Lung (tissue), 12 donors: ENCODE data around the gene DARS1. TPM values are rescaled to one million over a fixed set of nuclear protein-coding genes. Genes with fewer than 3 reads are reported as not detected.

Source experiments
- ATAC-seq: fragments of 200-7000 bp; cut with Tn5 transposase; one replicate; pipeline ENCODE4 v1.9.1; 2020; ENCODE audit warnings: moderate number of reproducible peaks; ENCODE audit not compliant: insufficient read depth, low FRiP score
- DNase-seq, 3 donors: peaks; one replicate each; pipeline ENCODE4 v3.0.0-alpha.2; 2013 to 2017
- H3K27ac ChIP-seq, 2 donors: one replicate each; pipeline ENCODE4 v1.5.1; 2013; ENCODE audit warnings: mild to moderate bottlenecking in 2 of 2, moderate library complexity in 2 of 2, control low read depth in 1 of 2, inconsistent platforms in 1 of 2, low read depth in 1 of 2, low read length in 1 of 2
- H3K27me3 ChIP-seq, 3 donors: one replicate each; pipeline ENCODE4 v1.5.1; 2013; ENCODE audit warnings: low read length in 2 of 3; ENCODE audit not compliant: control insufficient read depth in 3 of 3, insufficient read depth in 3 of 3
- H3K36me3 ChIP-seq, 4 donors: one replicate each; pipeline ENCODE4 v1.5.1; 2013; ENCODE audit warnings: low read length in 4 of 4, mild to moderate bottlenecking in 1 of 4, moderate library complexity in 1 of 4; ENCODE audit not compliant: control insufficient read depth in 4 of 4, insufficient read depth in 4 of 4
- H3K4me1 ChIP-seq, 5 donors: one replicate each; pipeline ENCODE4 v1.5.1; 2013; ENCODE audit warnings: low read length in 5 of 5, mild to moderate bottlenecking in 2 of 5, moderate library complexity in 1 of 5; ENCODE audit not compliant: control insufficient read depth in 5 of 5, insufficient read depth in 5 of 5
- H3K4me3 ChIP-seq: one replicate; pipeline ENCODE4 v1.5.1; 2013; ENCODE audit warnings: mild to moderate bottlenecking, control low read depth, moderate library complexity
- H3K9ac ChIP-seq, 2 donors: one replicate each; pipeline ENCODE4 v1.5.1; 2013; ENCODE audit warnings: low read length in 2 of 2, control low read depth in 1 of 2; ENCODE audit not compliant: insufficient read depth in 1 of 2
- H3K9me3 ChIP-seq, 4 donors: one replicate each; pipeline ENCODE4 v1.5.1; 2013; ENCODE audit warnings: low read length in 3 of 4, mild to moderate bottlenecking in 1 of 4, moderate library complexity in 1 of 4; ENCODE audit not compliant: control insufficient read depth in 4 of 4, insufficient read depth in 3 of 4
- CTCF ChIP-seq: IDR thresholded peaks from 2 replicates; pipeline ENCODE4 v1.5.1; 2012; ENCODE audit warnings: mild to moderate bottlenecking; ENCODE audit errors: control extremely low read depth, extremely low read depth
- WGBS, 2 donors: extraction: QIAGEN DNeasy Blood & Tissue Kit; methylation state at CpG; one replicate each; pipeline ENCODE4 v1.1.7; 2013; 5-methylcytosine and 5-hydroxymethylcytosine counted together
- polyA plus RNA-seq, 2 donors: library from polyadenylated mRNA; stranded (reverse); fragments of 200-250 nt; gene quantifications; one replicate each; pipeline ENCODE4 v1.2.1, GENCODE V29; 2013
- total RNA-seq, 2 donors: library from RNA; depleted of rRNA in 1 of 2; stranded (reverse); fragments of >200 nt in 1 of 2; gene quantifications; one replicate each; pipeline ENCODE4 v1.2.1, GENCODE V29; 2014 to 2021
- donor health status: control.
- donor health status: control.
- donor health status: Bipolar disorder and iron deficiency.
- donor health status: healthy.
- donor health status: DM: yes; HTN: yes; CAD: no.

Gene DARS1
- total and polyA plus RNA-seq, 4 donors, result 47.2 to 77.9 (median 58.7) TPM

GRCh38 chr2:136028001-136028400, 42.6 kb upstream of the DARS1 start:
- Histone ChIP-seq H3K27me3 (no peaks in the 10 kb centered on the region), H3K4me3 (no peak overlapping the region), H3K4me1 (peaks cover 0 to 15% (median 5%) of the 10 kb centered on the region in 5 donors), H3K36me3 (no peaks in the 10 kb centered on the region), H3K9ac (no peak overlapping the region), H3K27ac (no peak overlapping the region), H3K9me3 (no peaks in the 10 kb centered on the region)
- ATAC-seq (no peak), DNase-seq (no peak)
- WGBS, 2 donors, result 97% methylated on average over 9 of the region's 9 CpGs
- TF ChIP-seq CTCF, result no peak

- TF ChIP-seq CTCF, result no peak
- no peak overlapping the region for H3K9ac ChIP-seq
- no peak overlapping the region for H3K4me3 ChIP-seq
- H3K9me3 ChIP-seq, result no peaks in the 10 kb centered on the region
- WGBS, 2 donors, result 88 to 93% methylated on average over 7 of the region's 7 CpGs
- H3K27ac ChIP-seq, result no peak overlapping the region
- peak in 1 of 3 donors; percentile 34 for DNase-seq
- no peaks in the 10 kb centered on the region for H3K27me3 ChIP-seq
- no peak for ATAC-seq
- H3K36me3 ChIP-seq, result no peaks in the 10 kb centered on the region
- peaks cover 0 to 15% (median 5%) of the 10 kb centered on the region in 5 donors for H3K4me1 ChIP-seq
These were observed 41.7 kb upstream of the DARS1 start for GRCh38 chr2:136027112-136027511.

- Histone ChIP-seq H3K9ac (no peak overlapping the region), H3K27me3 (no peaks in the 10 kb centered on the region), H3K9me3 (no peaks in the 10 kb centered on the region), H3K27ac (no peak overlapping the region), H3K4me1 (peaks cover 0 to 10% (median 5%) of the 10 kb centered on the region in 5 donors), H3K4me3 (no peak overlapping the region), H3K36me3 (no peaks in the 10 kb centered on the region)
- DNase-seq (peak; percentile 78 to 87 (median 85)), ATAC-seq (peak; percentile 48)
- WGBS, 2 donors, result 39 to 48% methylated on average over 43 of the region's 43 CpGs
- TF ChIP-seq CTCF, result no peak
These were observed 39.9 kb upstream of the DARS1 start for GRCh38 chr2:136025057-136025973.
